Smooth muscle cell (in vitro differentiated cells): ENCODE data around the gene LTB4R2. TPM values are rescaled to one million over a fixed set of nuclear protein-coding genes. Genes with fewer than 3 reads are reported as not detected.

Experiments used
- DNase-seq: peaks from one replicate; lab custom pipeline; 2025; ENCODE audit not compliant: unreplicated experiment; lab: John Stamatoyannopoulos, UW
- H2AFZ ChIP-seq: fragments of 200-600 bp; sonication (generic); 2 replicates; pipeline ENCODE4 v1.6.0; 2016; ENCODE audit warnings: antibody characterized with exemption, low read depth, mild to moderate bottlenecking
- H3F3A ChIP-seq: fragments of 200-600 bp; sonication (generic); 2 replicates; pipeline ENCODE4 v1.6.0; 2017; ENCODE audit warnings: antibody characterized with exemption, low read depth
- H3K27ac ChIP-seq: fragments of 200-600 bp; sonication (generic); 2 replicates; pipeline ENCODE4 v1.5.1; 2016; ENCODE audit warnings: low read depth, mild to moderate bottlenecking
- H3K27me3 ChIP-seq: fragments of 200-600 bp; sonication (generic); 2 replicates; pipeline ENCODE4 v1.6.1; 2016; ENCODE audit warnings: low read depth, mild to moderate bottlenecking
- H3K36me3 ChIP-seq: fragments of 200-600 bp; sonication (generic); 2 replicates; pipeline ENCODE4 v1.5.1; 2016; ENCODE audit warnings: low read depth
- H3K4me1 ChIP-seq: fragments of 200-600 bp; sonication (generic); 2 replicates; pipeline ENCODE4 v1.5.1; 2016; ENCODE audit warnings: low read depth
- H3K4me2 ChIP-seq: fragments of 200-600 bp; sonication (generic); 2 replicates; pipeline ENCODE4 v1.6.0; 2016; ENCODE audit warnings: mild to moderate bottlenecking
- H3K4me3 ChIP-seq: fragments of 200-600 bp; sonication (generic); 2 replicates; pipeline ENCODE4 v1.5.1; 2016; ENCODE audit warnings: mild to moderate bottlenecking
- H3K79me2 ChIP-seq: fragments of 200-600 bp; sonication (generic); 2 replicates; pipeline ENCODE4 v1.6.0; 2016; ENCODE audit warnings: low read depth, mild to moderate bottlenecking
- H3K9ac ChIP-seq: fragments of 200-600 bp; sonication (generic); 2 replicates; pipeline ENCODE4 v1.6.0; 2016; ENCODE audit warnings: low read depth
- H3K9me3 ChIP-seq: fragments of 200-600 bp; sonication (generic); replicated peaks from 2 replicates; pipeline ENCODE4 v1.5.1; 2016; ENCODE audit warnings: low read depth
- H4K20me1 ChIP-seq: fragments of 200-600 bp; sonication (generic); 2 replicates; pipeline ENCODE4 v1.6.0; 2016; ENCODE audit warnings: low read depth
- CTCF ChIP-seq: fragments of 200-600 bp; sonication (generic); IDR thresholded peaks from 2 replicates; pipeline ENCODE4 v1.5.1; 2017; ENCODE audit warnings: borderline replicate concordance, mild to moderate bottlenecking, antibody characterized with exemption; ENCODE audit not compliant: insufficient read depth, poor library complexity, severe bottlenecking
- WGBS: methylation state at CpG from one replicate; pipeline ENCODE4 v1.1.7; 2016; ENCODE audit warnings: low lambda C conversion rate; 5-methylcytosine and 5-hydroxymethylcytosine counted together
- polyA plus RNA-seq: library from polyadenylated mRNA; unstranded; fragments of >200 nt; fragmentation: Nextera tagmentation; extraction: Ambion mirVana; gene quantifications from 2 replicates; pipeline ENCODE4 v1.2.1, GENCODE V29; 2016
- total RNA-seq: library from RNA; depleted of rRNA; stranded (reverse); fragments of >200 nt; gene quantifications from 2 replicates; pipeline ENCODE4 v1.2.3, GENCODE V29; 2014

Gene LTB4R2
- total and polyA plus RNA-seq, 2 experiments from 2014 or later = 0.70 to 2.8 TPM

GRCh38 chr14:24261969-24262327 lies 48.0 kb upstream of the LTB4R2 start:
- Histone ChIP-seq H3K4me1 (no peaks in the 10 kb centered on the region), H3K9me3 (no peaks in the 10 kb centered on the region), H3F3A (no peaks in the 10 kb centered on the region), H2AFZ (no peak overlapping the region), H3K4me3 (no peak overlapping the region), H3K4me2 (no peak overlapping the region), H3K27ac (no peak overlapping the region), H3K36me3 (no peaks in the 10 kb centered on the region), H3K27me3 (no peaks in the 10 kb centered on the region), H3K79me2 (no peaks in the 10 kb centered on the region), H4K20me1 (no peaks in the 10 kb centered on the region), H3K9ac (no peak overlapping the region)
- no peak for DNase-seq
- 94% methylated on average over 19 of the region's 19 CpGs for WGBS
- no peak for TF ChIP-seq CTCF

- no peak for DNase-seq
- no peak within 1 kb of the TSS for H2AFZ ChIP-seq
- 71% methylated on average over 14 of the region's 14 CpGs for WGBS
These were observed 46.9 kb upstream of the LTB4R2 start, which contains the start of gene TGM1 for GRCh38 chr14:24262821-24263733. Gene TGM1 (minus strand): TSS chr14:24263177. CDS start chr14:24262352, 825 bp downstream.

DNA sequence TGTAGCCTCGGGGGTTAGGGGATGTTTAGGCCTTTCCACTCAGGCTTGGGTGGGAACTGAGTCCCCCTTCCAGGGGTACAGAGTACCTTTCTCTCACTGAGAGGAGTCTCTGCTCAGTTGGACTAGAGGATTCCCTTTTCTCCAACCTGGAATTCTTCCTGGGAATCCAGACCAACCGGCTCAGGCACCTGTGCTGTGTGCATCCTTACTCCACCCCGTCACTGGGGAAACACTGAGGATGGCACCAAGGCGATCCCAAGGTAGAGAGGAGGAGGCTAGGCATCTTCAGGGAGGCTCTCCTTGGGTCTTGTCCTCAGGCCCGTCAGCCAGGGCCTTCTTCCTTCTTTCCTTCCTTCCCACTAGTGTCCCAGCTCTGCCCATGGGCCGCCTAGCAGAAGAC lies 46.1 kb upstream of the LTB4R2 start:
- Histone ChIP-seq H3K27ac (peak overlapping the region; percentile 63), H3K9ac (no peak overlapping the region), H3K36me3 (no peaks in the 10 kb centered on the region), H3K4me2 (no peak overlapping the region), H3K4me1 (no peaks in the 10 kb centered on the region), H3F3A (no peaks in the 10 kb centered on the region), H4K20me1 (no peaks in the 10 kb centered on the region), H3K9me3 (no peaks in the 10 kb centered on the region), H3K27me3 (no peaks in the 10 kb centered on the region), H3K4me3 (no peak overlapping the region), H3K79me2 (no peaks in the 10 kb centered on the region), H2AFZ (no peak overlapping the region)
- WGBS = 56% methylated on average over 6 of the region's 6 CpGs
- TF ChIP-seq CTCF = no peak
- no peak for DNase-seq

More at GRCh38 chr14:24262821-24263733, 46.9 kb upstream of the LTB4R2 start, which contains the start of gene TGM1:
- no peak for TF ChIP-seq CTCF
- Histone ChIP-seq H4K20me1 (no peaks in the 10 kb centered on the region), H3K27ac (peak within 1 kb of the TSS; percentile 63), H3K79me2 (no peaks in the 10 kb centered on the region), H3K36me3 (no peaks in the 10 kb centered on the region), H3K9ac (no peak within 1 kb of the TSS), H3K27me3 (no peaks in the 10 kb centered on the region), H3K9me3 (no peaks in the 10 kb centered on the region), H3F3A (no peaks in the 10 kb centered on the region), H3K4me2 (no peak within 1 kb of the TSS), H3K4me3 (no peak within 1 kb of the TSS), H3K4me1 (no peaks in the 10 kb centered on the region)
